ENCODE results near the gene PADI1.
"Not testable (repeated sequence)": the region's sequence is repeated elsewhere in the genome, so short reads cannot be mapped to it uniquely, and the experiment has no call there.

Gene PADI1

DNA sequence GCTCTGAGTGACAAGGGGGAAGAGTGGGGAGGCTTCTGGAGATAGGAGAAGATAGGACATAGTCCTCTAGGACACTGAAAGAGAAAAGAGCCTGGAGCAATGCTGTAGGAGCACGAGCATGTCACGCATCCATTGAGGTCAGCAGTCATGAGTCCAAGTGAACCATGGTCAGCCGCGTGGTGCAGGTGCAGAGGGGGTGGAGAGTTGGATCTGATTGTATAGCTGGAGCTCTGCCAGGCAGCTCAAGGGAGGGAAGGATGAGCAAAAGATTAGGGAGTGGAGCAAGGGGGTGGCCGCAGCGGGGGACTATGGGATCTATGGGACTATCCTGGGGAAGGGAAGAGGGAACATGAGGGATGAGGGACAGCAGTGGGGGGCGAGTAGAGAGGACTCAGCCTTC is 14.0 kb downstream of the PADI1 start:
- no peak for DNase-seq

DNA sequence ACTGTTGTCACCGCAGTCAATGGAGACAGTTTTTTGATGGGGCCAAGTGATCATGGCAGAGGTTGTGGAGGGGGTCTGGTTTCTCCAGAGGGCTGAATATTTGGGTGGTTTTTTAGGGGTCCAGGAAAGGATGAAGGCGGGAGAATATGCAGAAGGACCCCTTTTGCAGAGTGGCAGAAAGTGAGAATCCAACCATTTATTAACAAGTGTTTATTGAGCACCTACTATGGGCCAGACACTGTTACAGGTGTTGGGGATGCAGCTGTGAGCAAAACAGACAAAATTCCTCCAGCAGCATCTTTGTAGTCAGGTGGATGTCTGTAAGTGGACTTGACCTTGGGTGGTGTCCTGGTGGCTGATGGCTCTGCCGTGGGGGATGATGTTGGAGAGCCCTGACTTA is 15.4 kb downstream of the PADI1 start:
- no peak for DNase-seq

DNA sequence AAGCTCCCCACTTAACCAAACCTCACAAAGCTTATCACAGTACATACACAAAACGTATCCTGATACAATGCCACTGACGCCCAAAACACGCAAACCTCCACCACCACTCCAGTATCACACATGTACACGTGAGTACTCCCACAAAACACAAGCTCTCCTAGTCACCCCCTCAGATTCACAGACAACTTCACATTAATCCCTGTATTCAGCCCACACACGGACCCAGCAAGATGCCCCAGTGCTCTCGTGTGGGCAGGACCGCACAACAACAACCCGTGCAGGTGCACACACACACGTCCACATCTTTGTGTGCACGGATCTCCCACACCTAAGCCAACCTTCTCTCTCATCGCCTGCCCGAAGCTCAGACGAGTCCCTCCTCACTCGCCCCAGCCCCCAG is 17.6 kb downstream of the PADI1 start:
- no peak for DNase-seq

DNA sequence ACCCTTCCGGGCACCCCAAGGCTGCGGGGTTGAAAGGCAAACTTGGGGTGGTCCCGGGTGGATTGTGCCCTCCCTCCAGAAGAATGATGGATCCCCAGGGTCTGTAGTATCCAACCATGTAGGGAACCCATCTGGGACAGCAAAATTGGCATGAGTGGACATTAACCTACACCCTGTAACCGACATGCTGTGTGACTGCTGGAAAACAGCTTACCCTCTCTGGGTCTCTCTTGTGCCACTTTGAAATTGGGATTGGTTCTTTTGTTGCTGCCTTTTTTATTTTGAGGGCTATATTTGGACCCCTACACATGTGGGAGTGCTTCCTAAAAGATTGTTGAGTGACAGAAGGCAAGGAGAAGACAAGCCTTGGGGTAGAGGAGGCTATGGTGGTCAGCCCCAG is 19.5 kb downstream of the PADI1 start:
- DNase-seq: no peak

DNA sequence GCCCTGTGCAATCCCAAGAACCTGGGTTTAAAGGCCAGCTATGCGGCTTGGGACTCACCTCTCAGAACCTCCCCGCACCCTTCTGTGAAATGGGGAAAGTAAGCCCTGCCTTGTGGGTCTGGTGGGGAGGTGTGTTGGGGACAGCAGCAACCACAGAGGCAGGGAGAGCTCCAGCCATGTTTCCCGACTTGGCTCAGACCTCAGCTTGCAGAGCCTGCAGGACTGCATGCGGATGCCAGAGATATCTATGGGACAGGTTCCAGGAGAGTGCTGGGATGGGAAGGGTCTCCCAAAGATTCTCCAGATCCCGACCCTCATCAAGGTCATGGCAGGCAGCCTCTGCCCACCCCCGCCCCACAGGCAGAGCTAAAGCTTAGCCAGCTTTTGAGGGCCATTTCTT is 20.2 kb downstream of the PADI1 start:
- DNase-seq: no peak

DNA sequence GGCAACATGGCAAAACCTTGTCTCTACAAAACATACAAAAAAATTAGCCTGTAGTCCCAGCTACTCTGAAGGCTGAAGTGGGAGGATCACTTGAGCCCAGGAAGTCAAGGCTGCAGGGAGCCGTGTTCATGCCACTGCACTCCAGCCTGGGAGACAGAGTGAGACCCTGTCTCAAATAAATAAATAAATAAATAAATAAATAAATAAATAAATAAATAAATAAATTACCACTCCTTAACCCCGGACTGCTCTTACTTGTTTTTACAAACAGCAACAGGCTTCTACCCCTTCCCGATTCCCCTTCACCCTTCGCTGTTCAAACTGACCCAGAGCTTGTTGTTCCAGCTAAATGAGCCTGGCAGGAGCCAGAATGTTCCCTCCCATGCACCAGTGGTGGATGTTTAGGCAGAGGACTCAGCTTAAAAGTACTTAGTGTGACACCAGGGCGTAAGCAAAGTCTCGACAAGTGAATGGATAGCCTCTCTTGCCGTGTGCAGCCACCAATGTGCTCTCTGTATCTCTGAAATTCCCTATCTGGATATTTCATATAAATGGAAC is 22.5 kb downstream of the PADI1 start:
- no peak for DNase-seq

DNA sequence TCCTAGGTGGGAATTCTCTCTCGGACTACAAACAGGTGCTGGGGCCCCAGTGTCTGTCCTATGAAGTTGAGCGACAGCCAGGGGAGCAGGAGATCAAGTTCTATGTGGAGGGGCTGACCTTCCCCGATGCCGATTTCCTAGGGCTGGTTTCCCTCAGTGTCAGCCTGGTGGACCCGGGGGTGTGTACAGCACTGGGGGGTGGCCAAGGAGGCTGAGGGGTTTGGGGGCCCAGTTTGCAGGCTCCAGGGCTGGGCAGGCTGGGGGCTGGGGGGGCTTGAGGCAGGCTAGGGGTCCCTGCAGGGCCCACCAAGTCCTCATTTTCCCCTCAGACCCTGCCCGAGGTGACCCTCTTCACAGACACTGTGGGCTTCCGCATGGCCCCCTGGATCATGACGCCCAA is 23.7 kb downstream of the PADI1 start:
- no peak for DNase-seq

DNA sequence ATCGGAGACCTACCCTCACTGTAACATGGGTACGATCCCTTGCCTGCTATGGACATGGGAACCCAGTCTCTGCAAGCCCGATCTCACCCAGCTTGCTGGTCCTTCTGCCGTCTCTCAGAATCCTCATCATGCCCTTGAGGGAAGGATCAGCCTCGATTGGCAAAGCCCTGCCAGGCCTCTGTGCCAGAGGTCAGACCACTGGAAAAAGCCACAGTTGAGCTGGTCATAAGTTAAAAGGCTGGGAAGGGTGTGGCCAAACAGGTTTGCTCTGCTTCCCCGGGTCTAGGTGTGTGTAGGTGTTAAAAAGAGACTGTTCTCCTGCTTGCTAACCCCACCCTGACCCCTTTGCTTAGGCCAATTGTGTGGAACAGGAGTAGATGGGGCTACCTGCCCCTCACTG is 24.5 kb downstream of the PADI1 start:
- DNase-seq: no peak

DNA sequence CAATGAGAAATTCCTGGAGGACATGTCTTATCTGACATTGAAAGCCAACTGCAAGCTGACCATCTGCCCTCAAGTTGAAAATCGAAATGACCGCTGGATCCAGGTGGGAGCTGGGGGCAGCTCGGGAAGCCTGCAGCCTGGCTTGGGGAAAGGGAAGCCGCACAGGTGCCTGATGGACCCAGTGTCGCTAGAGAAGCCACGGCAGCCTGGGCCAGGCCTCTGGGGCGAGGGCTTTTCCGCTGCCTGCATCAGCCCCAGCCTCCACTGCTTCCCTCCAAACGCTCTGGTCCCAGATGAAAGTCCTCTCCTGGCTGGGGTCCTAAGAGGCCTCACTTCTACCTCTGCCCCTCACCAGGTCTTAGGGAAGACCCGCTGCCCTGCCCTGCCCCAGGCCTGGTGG is 25.2 kb downstream of the PADI1 start:
- DNase-seq: no peak

DNA sequence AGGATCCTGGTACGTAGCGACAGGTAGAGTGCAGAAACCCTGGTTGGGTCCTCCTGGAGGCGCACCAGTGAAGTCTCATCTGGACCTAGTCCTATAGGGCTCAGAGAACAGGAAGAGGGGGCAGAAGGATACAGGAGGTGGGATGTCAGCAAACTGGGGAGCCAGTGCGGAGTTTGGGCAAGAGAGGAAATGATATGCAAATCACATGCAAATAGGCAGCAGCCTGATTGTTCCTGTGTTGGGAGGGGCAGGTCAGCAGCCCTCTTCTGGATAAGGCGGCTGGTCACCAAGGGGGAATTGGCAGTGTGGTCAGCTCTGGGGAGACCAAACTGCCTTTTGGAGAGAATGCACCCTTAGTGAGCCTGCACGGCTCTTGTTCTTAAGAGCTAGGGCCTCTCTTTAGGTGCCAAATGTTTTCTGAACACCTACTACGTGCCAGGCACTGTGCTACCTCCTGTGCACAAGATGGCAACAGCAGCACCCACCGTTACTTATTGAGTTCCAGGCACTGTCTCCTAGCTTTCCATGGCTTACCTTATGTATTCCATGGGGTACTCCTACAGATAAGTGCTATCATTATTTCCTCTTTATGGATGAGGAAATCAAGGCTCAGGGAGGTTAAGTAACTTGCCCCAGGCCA is 25.9 kb downstream of the PADI1 start:
- DNase-seq: no peak

DNA sequence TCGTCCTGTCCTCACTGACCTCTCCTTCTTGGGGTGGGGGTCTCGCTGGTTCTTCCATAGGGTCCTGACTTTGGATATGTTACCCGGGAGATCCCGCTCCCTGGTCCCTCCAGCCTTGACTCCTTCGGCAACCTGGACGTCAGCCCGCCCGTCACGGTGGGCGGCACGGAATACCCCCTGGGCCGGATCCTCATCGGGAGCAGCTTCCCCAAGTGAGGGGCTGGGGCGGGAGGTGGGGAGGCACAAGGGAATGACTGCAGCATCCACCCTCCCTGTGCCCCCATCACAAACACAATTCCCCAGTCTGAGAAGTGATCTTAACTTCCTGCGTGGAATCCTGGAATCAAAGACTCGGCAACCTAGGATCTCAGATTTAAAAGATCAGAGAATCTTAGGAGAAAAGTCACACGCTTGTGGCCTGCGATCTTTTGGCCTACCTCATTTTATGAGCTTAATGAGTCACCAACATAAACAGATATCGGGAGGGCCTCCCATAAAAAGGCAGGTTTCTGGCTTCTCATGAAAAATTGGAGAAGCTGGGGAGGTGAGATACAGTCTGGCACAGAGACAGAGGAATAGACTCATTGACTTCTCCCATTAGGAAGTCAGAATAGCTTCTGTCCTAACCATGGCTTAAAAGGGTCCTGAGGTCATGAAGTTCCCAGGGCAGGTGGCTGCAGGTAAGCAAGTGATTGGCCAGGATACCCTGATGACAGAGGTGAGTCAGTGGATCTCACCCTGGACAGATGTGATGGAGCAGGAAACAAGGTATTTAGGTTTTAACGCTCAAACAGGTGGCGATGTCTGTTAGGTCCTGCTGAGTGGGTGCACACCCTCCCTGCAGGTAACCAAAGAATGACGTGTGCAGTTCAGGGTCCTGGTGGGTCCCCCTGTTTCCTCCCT is 28.1 kb downstream of the PADI1 start:
- no peak for DNase-seq

DNA sequence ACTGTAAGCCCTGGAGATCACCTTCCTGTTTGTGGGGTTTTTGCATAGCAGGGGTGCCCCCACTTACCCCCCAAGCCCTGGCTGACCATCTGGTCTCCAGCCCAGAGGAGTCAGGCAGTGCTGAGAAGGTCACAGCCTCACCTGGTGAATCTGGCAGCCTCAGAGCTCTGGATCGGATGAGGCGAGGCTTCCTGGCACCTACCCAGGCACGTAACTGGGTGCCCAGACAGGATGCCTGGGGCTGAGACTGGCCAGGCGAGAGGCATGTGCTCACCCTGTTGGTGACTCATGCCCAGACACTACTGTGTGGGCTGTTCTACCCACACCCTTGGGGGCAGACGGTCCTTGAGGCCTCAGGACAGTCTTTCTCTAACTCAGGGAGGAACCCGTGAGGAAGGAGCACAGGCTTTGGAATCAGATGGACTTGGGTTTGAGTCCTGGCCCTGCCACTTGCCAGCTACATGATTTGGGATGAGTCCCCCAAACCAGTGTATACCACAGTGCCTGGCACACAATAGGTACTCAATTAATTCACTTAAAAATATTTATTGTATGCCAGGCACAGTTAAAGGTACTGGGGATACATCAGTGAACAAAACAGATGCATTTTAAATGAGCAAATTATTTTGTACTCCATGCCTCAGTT is 28.9 kb downstream of the PADI1 start:
- no peak for DNase-seq

DNA sequence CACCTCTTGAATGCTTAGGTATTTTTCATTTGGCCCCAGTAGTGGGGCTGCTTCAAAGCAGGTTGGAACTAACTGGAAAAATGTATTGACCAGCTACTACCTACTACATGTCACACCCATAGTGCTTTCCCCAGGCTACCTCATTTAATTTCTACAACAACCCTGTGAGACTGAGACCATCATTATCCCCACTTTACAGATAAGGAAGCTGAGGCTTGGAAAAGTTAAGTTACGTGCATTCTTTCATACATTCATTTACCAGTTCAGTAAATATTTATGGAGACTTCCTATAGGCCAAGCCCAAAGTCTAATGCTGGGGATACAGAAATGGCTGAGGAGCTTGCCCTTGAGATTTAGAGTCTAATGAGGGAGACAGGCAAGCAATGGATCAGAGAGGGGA is 29.5 kb downstream of the PADI1 start:
- DNase-seq: no peak

DNA sequence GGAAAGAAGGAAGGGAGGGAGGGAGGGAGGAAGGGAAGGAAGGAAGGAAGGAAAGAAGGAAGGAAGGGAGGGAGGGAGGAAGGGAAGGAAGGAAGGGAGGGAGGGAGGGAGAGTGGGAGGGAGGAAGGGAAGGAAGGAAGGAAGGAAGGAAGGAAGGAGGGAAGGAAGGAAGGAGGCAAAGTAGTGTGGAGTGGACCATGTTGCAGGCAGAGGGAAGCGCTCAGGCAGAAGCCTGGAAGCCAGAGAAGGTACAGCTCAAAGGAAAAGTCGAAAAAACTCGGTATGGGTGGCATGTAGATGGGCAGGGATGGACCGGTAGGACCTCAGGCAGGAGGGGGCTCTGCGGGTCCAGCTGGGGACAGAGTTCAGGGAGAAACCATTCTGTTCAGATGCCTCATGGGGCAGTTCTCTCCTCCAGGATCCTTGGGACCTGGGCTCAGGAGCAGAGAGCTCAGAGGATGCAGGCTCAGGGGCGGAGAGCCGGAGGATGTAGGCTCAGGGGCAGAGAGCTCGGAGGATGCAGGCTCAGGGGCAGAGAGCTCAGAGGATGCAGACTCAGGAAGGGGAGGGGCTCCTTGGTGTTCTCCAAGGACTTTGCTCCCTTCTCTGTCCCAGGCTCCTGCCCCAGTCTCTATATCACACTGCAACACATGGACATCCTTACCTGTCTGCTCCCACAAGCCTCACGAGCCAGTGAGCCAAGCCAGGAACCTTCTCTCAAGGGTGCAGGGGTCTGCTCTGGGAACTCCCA is 30.4 kb downstream of the PADI1 start:
- DNase-seq: no peak

DNA sequence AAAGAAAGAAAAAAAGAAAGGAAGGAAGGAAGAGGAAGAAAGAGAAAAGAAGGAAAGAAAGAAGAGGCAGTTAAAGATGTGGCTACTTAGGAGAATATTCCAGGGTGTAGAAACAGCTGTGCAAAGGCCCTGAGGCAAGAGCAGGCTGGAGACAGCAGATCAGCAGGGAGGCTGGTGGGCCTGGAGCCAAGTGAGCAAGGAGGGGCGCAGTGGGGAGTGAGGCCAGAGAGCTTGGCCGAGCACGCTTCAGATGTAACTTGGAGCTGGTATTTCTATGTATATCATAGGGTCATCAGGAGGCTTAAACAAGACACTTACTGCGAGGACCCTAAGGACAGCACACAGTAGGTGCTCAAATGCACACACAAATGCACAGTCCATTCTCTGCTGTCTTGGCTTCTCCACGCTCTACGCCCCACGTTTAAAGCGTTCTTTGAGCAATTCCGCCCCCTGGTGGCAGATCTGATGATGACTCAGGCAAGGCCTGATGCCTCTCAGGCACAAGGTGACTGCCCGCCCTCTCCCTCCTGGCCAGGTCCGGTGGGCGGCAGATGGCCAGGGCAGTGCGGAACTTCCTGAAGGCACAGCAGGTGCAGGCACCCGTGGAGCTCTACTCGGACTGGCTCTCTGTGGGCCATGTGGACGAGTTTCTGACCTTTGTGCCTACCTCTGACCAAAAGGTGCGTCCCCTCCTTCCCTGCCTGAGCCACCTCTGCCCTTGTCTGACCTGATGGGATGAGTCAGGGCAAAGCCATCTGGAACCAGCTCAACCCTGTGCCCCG is 32.0 kb downstream of the PADI1 start:
- peak; percentile 45 for DNase-seq

DNA sequence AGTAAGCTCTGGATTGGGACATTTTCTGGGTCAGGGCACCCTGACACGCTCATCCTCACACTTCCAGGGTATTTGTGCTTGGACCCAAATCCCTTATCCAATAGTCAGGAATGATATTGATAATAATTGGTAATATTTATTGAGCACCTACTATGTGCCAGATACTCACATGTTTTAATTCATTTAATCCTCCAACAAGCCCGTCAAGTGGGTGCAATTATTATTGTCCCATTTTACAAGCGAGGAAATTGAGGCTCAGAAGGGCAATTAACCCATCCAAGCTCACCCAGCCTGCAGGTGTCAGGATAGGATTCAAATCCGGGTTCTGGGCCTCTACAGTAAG is 32.6 kb downstream of the PADI1 start:
- DNase-seq: no peak

DNA sequence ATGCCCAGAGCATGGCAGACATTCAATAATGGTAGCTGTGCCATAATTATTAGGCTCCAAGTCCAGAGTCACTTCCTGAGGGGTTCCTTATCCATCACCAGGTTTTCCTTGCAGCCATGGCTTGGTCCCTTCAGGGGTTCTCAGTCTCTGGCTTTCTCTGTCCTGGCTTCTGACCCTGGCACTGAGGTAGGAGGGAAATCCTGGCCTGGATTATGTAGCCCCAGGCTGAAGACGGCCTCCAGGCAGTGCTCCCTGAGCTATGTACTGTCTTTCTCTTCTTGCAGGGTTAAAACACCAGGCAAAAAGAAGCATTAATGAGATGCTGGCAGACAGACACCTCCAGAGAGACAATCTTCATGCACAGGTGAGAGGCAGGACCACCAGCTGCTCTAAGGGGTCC is 34.5 kb downstream of the PADI1 start:
- DNase-seq: peak; percentile 71

DNA sequence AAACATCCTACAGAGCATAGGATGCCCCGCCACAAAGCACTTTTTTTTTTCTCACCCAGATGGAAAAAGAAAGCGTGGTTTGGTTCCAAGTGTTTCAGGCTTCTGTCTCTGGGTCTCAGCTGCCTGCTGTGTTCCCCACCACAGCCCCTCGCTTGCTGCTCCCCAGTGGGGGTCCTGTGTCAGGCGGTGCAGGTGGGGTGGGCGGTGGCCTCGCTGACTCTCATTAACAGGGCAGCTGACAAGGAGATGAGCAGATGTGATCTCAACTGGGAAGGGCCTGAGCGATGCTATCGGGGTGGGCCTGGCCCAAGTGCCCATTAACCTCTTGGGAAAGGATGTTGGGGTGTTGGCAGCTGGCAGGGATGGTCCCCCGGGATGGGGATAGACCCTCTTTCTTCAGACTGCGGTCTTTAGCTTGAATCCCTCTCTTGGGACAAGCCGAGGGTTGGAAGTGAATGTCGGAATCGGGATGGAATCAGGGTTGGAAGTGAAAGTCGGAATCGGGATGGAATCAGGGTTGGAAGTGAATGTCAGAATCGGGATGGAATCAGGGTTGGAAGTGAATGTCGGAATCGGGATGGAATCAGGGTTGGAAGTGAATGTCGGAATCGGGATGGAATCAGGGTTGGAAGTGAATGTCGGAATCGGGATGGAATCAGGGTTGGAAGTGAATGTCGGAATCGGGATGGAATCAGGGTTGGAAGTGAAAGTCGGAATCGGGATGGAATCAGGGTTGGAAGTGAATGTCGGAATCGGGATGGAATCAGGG is 36.3 kb downstream of the PADI1 start:
- DNase-seq: not testable (repeated sequence)

DNA sequence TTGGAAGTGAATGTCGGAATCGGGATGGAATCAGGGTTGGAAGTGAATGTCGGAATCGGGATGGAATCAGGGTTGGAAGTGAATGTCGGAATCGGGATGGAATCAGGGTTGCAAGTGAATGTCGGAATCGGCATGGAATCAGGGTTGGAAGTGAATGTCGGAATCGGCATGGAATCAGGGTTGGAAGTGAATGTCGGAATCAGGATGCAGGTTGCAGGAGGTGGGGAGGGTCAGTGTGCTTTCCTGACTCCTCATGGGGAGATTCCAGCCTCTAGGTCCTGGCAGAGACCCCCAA is 36.8 kb downstream of the PADI1 start:
- DNase-seq: not testable (repeated sequence)

DNA sequence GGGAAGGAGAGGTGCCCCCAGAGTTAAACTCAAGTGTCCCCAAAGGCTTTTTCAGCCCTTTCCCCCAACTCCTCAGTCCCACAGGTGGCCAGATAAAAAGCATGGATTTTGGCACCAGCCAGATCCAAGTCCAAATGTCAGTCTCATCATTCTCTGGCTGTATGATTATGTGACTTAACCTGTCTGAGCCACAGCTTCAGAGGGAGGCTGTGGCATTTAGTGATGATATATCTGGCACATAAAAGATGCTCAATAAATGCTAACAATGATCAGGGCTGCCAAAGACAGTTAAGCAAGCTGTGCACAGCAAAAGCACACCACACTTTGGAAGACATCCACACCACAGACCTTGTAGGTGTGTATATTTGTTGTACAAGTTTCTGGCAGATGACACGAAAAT is 38.3 kb downstream of the PADI1 start:
- DNase-seq: no peak

DNA sequence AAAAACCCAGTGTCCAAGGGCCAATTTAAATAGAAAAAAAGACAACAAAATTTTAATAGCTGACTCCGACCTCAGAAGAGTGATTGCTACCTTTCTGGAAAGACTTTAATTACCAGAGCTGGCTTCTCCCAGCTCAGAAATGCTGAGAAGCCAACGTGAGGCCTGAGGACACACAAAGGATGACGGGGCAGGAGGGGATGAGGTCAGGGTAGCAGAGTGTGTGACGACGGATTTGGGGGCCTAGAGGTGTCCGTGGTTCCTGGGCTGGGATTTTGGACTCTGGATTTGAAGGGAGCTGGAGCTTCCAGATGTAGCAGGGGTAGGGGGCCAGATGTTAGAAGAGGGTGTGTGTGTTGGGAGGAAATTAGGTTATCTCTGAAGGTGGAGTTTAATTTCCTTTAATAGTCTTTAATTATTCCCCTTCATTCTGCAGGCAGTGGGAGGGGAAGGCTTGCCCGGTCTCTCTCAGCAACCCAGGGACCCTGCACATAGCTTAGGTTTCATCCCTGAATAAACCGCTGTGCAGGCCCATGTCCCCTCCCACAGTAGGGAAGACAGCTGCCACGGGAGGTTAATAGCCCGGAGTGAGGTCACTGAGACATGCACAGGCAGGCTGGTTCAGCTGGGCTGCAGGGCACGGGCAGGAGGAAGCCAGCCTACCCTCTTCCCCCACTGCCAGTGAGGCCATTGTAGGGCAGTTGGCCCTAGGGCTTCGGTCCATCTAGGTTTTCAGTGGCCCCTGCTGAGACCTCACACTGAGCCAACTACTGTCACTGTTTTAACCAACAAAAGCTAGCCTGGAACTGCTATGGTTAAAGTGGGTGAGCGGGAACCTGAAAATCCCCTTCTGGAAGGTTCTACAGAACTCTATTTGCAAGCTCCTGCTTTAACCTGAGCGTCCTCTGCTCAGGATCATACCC is 40.2 kb downstream of the PADI1 start:
- peak; percentile 66 for DNase-seq

Measured in DMS 273 treated with DMSO at 0.1 percent for 48 hours (cell line).